BJ (cell line): Measurements from ENCODE around the gene AGXT. TPM values are rescaled to one million over a fixed set of nuclear protein-coding genes. Genes with fewer than 3 reads are reported as not detected.

Experiments used
- CTCF ChIA-PET: fragments of 350-600 bp; formaldehyde crosslinking; extraction: SDS; loops from one replicate; lab custom pipeline; 2021; ENCODE audit warnings: antibody characterized with exemption, inconsistent platforms; lab: Yijun Ruan, JAX
- POLR2A ChIA-PET: fragments of 300-600 bp; sonication (Branson Sonifier 250); formaldehyde crosslinking; extraction: SDS; loops from one replicate; lab custom pipeline; 2021; ENCODE audit warnings: antibody characterized with exemption; lab: Charles Lee
- DNase-seq: peaks from one replicate; pipeline ENCODE4 v3.0.0-alpha.2; 2011; ENCODE audit warnings: low read depth
- H3K27me3 ChIP-seq: 2 replicates; pipeline ENCODE4 v1.6.0; 2011; ENCODE audit warnings: low read length; ENCODE audit not compliant: control insufficient read depth, insufficient read depth
- H3K36me3 ChIP-seq: 2 replicates; pipeline ENCODE4 v1.5.1; 2011; ENCODE audit warnings: low read length; ENCODE audit not compliant: control insufficient read depth, insufficient read depth
- H3K4me3 ChIP-seq: 2 replicates; pipeline ENCODE4 v1.5.1; 2011; ENCODE audit warnings: low read depth, mild to moderate bottlenecking, control low read depth, low read length
- CTCF ChIP-seq: IDR thresholded peaks from 2 replicates; pipeline ENCODE4 v1.5.1; 2011; ENCODE audit warnings: low read depth, mild to moderate bottlenecking, control low read depth, inconsistent platforms, low read length, moderate library complexity; ENCODE audit not compliant: insufficient read depth
- polyA plus RNA-seq: library from polyadenylated mRNA; depleted of rRNA; stranded (reverse); fragments of >200 nt; gene quantifications from 2 replicates; pipeline ENCODE4 v1.2.3, GENCODE V29; 2011

The AGXT gene
- polyA plus RNA-seq, 1 experiment = not detected

GRCh38 chr2:240821429-240821778 lies 47.2 kb upstream of the AGXT start:
- no peak for DNase-seq
- Histone ChIP-seq H3K4me3 (no peak overlapping the region), H3K27me3 (peaks cover 41% of the 10 kb centered on the region), H3K36me3 (no peaks in the 10 kb centered on the region)
- ChIA-PET POLR2A (no interaction called here), CTCF (interaction anchor here (1.3 kb wide), 1 partner anchor 30 kb away, joined by 4 read pairs; no protein-coding TSS in a partner anchor)
- TF ChIP-seq CTCF = no peak

- Histone ChIP-seq H3K36me3 (no peaks in the 10 kb centered on the region), H3K4me3 (no peak overlapping the region), H3K27me3 (peaks cover 45% of the 10 kb centered on the region)
- no peak for TF ChIP-seq CTCF
- CTCF ChIA-PET = interaction anchor here (1.3 kb wide), 1 partner anchor 29 kb away, joined by 4 read pairs; no protein-coding TSS in a partner anchor
- no peak for DNase-seq
- POLR2A ChIA-PET = no interaction called here
Observed at GRCh38 chr2:240822280-240822847, 46.3 kb upstream of the AGXT start.

GRCh38 chr2:240823449-240824336 lies 44.9 kb upstream of the AGXT start:
- no peak for DNase-seq
- Histone ChIP-seq H3K36me3 (no peaks in the 10 kb centered on the region), H3K27me3 (peaks cover 37% of the 10 kb centered on the region), H3K4me3 (no peak overlapping the region)
- ChIA-PET POLR2A (no interaction called here), CTCF (interaction anchor here (1.0 kb wide), 1 partner anchor 17 kb away, joined by 4 read pairs; no protein-coding TSS in a partner anchor)
- no peak for TF ChIP-seq CTCF

- TF ChIP-seq CTCF = no peak
- ChIA-PET CTCF (interaction anchor here (1.5 kb wide), 1 partner anchor 312 kb away, joined by 5 read pairs; no protein-coding TSS in a partner anchor), POLR2A (no interaction called here)
- Histone ChIP-seq H3K4me3 (no peak overlapping the region), H3K36me3 (no peaks in the 10 kb centered on the region), H3K27me3 (peaks cover 35% of the 10 kb centered on the region)
- no peak for DNase-seq
Observed at GRCh38 chr2:240825476-240825875, 43.1 kb upstream of the AGXT start.

- ChIA-PET CTCF (interaction anchor here (0.7 kb wide), 1 partner anchor 82 kb away, joined by 3 read pairs; no protein-coding TSS in a partner anchor), POLR2A (no interaction called here)
- Histone ChIP-seq H3K36me3 (no peaks in the 10 kb centered on the region), H3K4me3 (peak overlapping the region; percentile 27), H3K27me3 (peaks cover 6% of the 10 kb centered on the region)
- no peak for TF ChIP-seq CTCF
- DNase-seq = no peak
Observed at GRCh38 chr2:240831594-240832204, 36.9 kb upstream of the AGXT start.
